ENCODE measurements around the gene ARHGAP32. TPM values are rescaled to one million over a fixed set of nuclear protein-coding genes. Genes with fewer than 3 reads are reported as not detected.

The ARHGAP32 gene
- total RNA-seq, 1 experiment from 2014 or later = 27.8 TPM

- BruUV-seq (replicated peaks) = no TSS peak
- Histone ChIP-seq H3K9me3 (ENCODE audit: control insufficient read depth in 1 of 2, insufficient read depth in 1 of 2, low read depth in 1 of 2, low read length in 2 of 2) (no peaks in the 10 kb centered on the region), H2AFZ (ENCODE audit: low read depth, low read length, poor library complexity, severe bottlenecking) (no peak overlapping the region), H3K27me3 (ENCODE audit: insufficient read depth, low read length) (no peaks in the 10 kb centered on the region), H3K36me3 (ENCODE audit: control insufficient read depth in 1 of 2, insufficient read depth in 2 of 2, low read length in 2 of 2) (no peaks in the 10 kb centered on the region), H3K4me3 (replicated peaks in 1 of 2; ENCODE audit: low read depth in 1 of 2, low read length in 2 of 2) (no peak overlapping the region), H3K9me2 (ENCODE audit: insufficient read depth) (no peaks in the 10 kb centered on the region), H3K79me2 (ENCODE audit: insufficient read depth, low read length) (no peaks in the 10 kb centered on the region), H4K20me1 (ENCODE audit: insufficient read depth) (no peaks in the 10 kb centered on the region), H3K27ac (ENCODE audit: low read depth, low read length) (no peak overlapping the region), H3K4me2 (ENCODE audit: low read length) (no peak overlapping the region), H3K9ac (ENCODE audit: low read length) (no peak overlapping the region), H3K4me1 (ENCODE audit: control insufficient read depth in 1 of 2, insufficient read depth in 2 of 2, low read length in 2 of 2) (no peaks in the 10 kb centered on the region)
- ChIA-PET CTCF (interaction anchor here (1.3 to 4.2 kb wide), 3 partner anchors 9 to 66 kb away, joined by 3 to 61 read pairs (median 11); no protein-coding TSS in a partner anchor), POLR2A (no interaction called here), RAD21 (ENCODE audit: low non-redundant PET in 1 of 2, low total read pairs in 2 of 2, uncharacterized antibody in 2 of 2, unreplicated experiment in 2 of 2) (no interaction called here)
- intact Hi-C loops (cut with micrococcal nuclease) = no loop called here
- ATAC-seq (no peak), DNase-seq (ENCODE audit: low read depth, low spot score) (no peak)
- no peak for TF ChIP-seq POLR2AphosphoS5 (IDR thresholded peaks at IDR 0.05; ENCODE audit: low read depth, low read length)
- TF ChIP-seq TCF7L2 (IDR thresholded peaks at IDR 0.05; ENCODE audit: borderline replicate concordance, extremely low read depth, insufficient read depth, insufficient read length) = no peak
- TF ChIP-seq, protein P1, sequence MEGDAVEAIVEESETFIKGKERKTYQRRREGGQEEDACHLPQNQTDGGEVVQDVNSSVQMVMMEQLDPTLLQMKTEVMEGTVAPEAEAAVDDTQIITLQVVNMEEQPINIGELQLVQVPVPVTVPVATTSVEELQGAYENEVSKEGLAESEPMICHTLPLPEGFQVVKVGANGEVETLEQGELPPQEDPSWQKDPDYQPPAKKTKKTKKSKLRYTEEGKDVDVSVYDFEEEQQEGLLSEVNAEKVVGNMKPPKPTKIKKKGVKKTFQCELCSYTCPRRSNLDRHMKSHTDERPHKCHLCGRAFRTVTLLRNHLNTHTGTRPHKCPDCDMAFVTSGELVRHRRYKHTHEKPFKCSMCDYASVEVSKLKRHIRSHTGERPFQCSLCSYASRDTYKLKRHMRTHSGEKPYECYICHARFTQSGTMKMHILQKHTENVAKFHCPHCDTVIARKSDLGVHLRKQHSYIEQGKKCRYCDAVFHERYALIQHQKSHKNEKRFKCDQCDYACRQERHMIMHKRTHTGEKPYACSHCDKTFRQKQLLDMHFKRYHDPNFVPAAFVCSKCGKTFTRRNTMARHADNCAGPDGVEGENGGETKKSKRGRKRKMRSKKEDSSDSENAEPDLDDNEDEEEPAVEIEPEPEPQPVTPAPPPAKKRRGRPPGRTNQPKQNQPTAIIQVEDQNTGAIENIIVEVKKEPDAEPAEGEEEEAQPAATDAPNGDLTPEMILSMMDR (IDR thresholded peaks at IDR 0.05 in 2 of 3, conservative IDR thresholded peaks at IDR 0.05 in 1 of 3; ENCODE audit: borderline replicate concordance in 1 of 3, insufficient read depth in 1 of 3, low read depth in 2 of 3, low read length in 2 of 3) = no peak
- TF ChIP-seq YY1 (IDR thresholded peaks at IDR 0.05; ENCODE audit: extremely low read depth, insufficient replicate concordance, low read depth, low read length) = no peak
- no peak for TF ChIP-seq FOSL1 (IDR thresholded peaks at IDR 0.05; ENCODE audit: low read depth)
- no peak for TF ChIP-seq EZH2 (IDR thresholded peaks at IDR 0.05)
- TF ChIP-seq ZBTB33 (IDR thresholded peaks at IDR 0.05; ENCODE audit: extremely low read depth, insufficient replicate concordance, low read length) = no peak
- TF ChIP-seq ZFX (IDR thresholded peaks at IDR 0.05) = no peak
- no peak for TF ChIP-seq EZH2phosphoT487 (IDR thresholded peaks at IDR 0.05; ENCODE audit: borderline replicate concordance)
- no peak for TF ChIP-seq SP1 (IDR thresholded peaks at IDR 0.05; ENCODE audit: low read depth)
- no peak for TF ChIP-seq ZNF274 (IDR thresholded peaks at IDR 0.05; ENCODE audit: low read depth, low read length)
- no peak for TF ChIP-seq JUND (IDR thresholded peaks at IDR 0.05)
- TF ChIP-seq, protein P2, sequence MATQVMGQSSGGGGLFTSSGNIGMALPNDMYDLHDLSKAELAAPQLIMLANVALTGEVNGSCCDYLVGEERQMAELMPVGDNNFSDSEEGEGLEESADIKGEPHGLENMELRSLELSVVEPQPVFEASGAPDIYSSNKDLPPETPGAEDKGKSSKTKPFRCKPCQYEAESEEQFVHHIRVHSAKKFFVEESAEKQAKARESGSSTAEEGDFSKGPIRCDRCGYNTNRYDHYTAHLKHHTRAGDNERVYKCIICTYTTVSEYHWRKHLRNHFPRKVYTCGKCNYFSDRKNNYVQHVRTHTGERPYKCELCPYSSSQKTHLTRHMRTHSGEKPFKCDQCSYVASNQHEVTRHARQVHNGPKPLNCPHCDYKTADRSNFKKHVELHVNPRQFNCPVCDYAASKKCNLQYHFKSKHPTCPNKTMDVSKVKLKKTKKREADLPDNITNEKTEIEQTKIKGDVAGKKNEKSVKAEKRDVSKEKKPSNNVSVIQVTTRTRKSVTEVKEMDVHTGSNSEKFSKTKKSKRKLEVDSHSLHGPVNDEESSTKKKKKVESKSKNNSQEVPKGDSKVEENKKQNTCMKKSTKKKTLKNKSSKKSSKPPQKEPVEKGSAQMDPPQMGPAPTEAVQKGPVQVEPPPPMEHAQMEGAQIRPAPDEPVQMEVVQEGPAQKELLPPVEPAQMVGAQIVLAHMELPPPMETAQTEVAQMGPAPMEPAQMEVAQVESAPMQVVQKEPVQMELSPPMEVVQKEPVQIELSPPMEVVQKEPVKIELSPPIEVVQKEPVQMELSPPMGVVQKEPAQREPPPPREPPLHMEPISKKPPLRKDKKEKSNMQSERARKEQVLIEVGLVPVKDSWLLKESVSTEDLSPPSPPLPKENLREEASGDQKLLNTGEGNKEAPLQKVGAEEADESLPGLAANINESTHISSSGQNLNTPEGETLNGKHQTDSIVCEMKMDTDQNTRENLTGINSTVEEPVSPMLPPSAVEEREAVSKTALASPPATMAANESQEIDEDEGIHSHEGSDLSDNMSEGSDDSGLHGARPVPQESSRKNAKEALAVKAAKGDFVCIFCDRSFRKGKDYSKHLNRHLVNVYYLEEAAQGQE (IDR thresholded peaks at IDR 0.05; ENCODE audit: low read depth) = no peak
- TF ChIP-seq, protein P3, sequence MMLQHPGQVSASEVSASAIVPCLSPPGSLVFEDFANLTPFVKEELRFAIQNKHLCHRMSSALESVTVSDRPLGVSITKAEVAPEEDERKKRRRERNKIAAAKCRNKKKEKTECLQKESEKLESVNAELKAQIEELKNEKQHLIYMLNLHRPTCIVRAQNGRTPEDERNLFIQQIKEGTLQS (IDR thresholded peaks at IDR 0.05) = no peak
- TF ChIP-seq ELF1 (IDR thresholded peaks at IDR 0.05; ENCODE audit: borderline replicate concordance, low read depth) = no peak
- TF ChIP-seq RAD21 (IDR thresholded peaks at IDR 0.05; ENCODE audit: low read depth) = no peak
- TF ChIP-seq EGR1 (IDR thresholded peaks at IDR 0.05; ENCODE audit: low read depth) = no peak
- TF ChIP-seq MAX (IDR thresholded peaks at IDR 0.05) = no peak
- no peak for TF ChIP-seq SIN3A (IDR thresholded peaks at IDR 0.05; ENCODE audit: low read depth)
These were observed 244.4 kb downstream of the ARHGAP32 start for GRCh38 chr11:128947773-128948172.
